MG63 (cell line): ENCODE data around the gene FPGS. TPM values are rescaled to one million over a fixed set of nuclear protein-coding genes. Genes with fewer than 3 reads are reported as not detected.
"Not testable (repeated sequence)": the region's sequence is repeated elsewhere in the genome, so short reads cannot be mapped to it uniquely, and the experiment has no call there.

Experiments used
- DNase-seq: peaks from one replicate; pipeline ENCODE4 v3.0.0-alpha.2; 2020
- H3K27me3 ChIP-seq: fragments of 250-450 bp; sonication (Bioruptor Pico); 2 replicates; pipeline ENCODE4 v1.5.1; 2020; ENCODE audit warnings: mild to moderate bottlenecking, moderate library complexity
- H3K36me3 ChIP-seq: fragments of 250-450 bp; sonication (Bioruptor Pico); 2 replicates; pipeline ENCODE4 v1.5.1; 2020; ENCODE audit warnings: mild to moderate bottlenecking, moderate library complexity
- H3K4me3 ChIP-seq: fragments of 250-450 bp; sonication (Bioruptor Pico); 2 replicates; pipeline ENCODE4 v1.5.1; 2020; ENCODE audit warnings: mild to moderate bottlenecking, moderate library complexity
- H3K9me3 ChIP-seq: fragments of 250-450 bp; sonication (Bioruptor Pico); 2 replicates; pipeline ENCODE4 v1.5.1; 2020; ENCODE audit warnings: mild to moderate bottlenecking, moderate library complexity
- total RNA-seq: library from RNA; depleted of rRNA; stranded (reverse); fragments of >200 nt; shearing (Covaris generic); gene quantifications from 2 replicates; pipeline ENCODE4 v1.2.3, GENCODE V29; 2014; ENCODE audit warnings: low replicate concordance

The FPGS gene
- total RNA-seq, 1 experiment from 2014 or later = 115 TPM

- not testable (repeated sequence) for DNase-seq, H3K27me3 ChIP-seq, H3K36me3 ChIP-seq, H3K4me3 ChIP-seq, H3K9me3 ChIP-seq
Measured at GRCh38 chr9:127780909-127781308, 21.8 kb upstream of the FPGS start.

GRCh38 chr9:127781806-127782205, 20.9 kb upstream of the FPGS start:
- Histone ChIP-seq H3K36me3 (peaks cover 7% of the 10 kb centered on the region), H3K27me3 (no peaks in the 10 kb centered on the region), H3K9me3 (no peaks in the 10 kb centered on the region), H3K4me3 (no peak overlapping the region)
- no peak for DNase-seq

- Histone ChIP-seq H3K4me3 (no peak overlapping the region), H3K27me3 (no peaks in the 10 kb centered on the region), H3K9me3 (no peaks in the 10 kb centered on the region), H3K36me3 (peaks cover 22% of the 10 kb centered on the region)
- no peak for DNase-seq
Measured at GRCh38 chr9:127783111-127784008, 19.3 kb upstream of the FPGS start.

- H3K36me3 ChIP-seq = peaks cover 42% of the 10 kb centered on the region
- H3K9me3 ChIP-seq = no peaks in the 10 kb centered on the region
- peak; percentile 79 for DNase-seq
- peak overlapping the region; percentile 62 for H3K4me3 ChIP-seq
- H3K27me3 ChIP-seq = no peaks in the 10 kb centered on the region
Measured at GRCh38 chr9:127785023-127785932, 17.4 kb upstream of the FPGS start.

DNA sequence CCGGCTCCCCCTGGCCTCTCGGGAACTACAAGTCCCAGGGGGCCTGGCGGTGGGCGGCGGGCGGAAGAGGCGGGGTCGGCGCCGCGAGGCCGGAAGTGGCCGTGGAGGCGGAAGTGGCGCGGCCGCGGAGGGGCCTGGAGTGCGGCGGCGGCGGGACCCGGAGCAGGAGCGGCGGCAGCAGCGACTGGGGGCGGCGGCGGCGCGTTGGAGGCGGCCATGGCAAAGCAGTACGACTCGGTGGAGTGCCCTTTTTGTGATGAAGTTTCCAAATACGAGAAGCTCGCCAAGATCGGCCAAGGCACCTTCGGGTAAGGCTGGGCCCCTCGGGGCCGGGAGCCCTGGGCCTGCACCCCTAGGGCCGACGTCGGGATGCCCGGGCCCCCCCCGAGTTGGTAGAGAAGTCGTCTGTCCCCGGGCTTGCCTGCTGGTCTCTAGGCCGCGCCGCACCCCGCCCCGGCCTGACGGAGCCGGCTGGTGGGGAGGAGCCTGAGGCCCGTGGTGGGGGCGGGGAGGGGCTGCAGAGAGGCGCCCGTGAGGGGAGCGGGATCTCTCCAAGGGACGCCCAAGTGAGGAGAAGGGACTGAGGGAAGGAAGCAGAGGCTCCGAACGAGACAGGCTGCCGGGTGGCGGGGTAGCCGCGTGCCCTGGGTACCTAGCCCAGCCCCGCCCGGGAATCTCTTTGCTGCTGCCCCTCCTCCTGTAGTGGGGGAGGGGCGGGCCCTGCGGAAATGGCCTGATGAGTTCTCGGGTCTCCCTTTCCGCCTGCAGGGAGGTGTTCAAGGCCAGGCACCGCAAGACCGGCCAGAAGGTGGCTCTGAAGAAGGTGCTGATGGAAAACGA, 16.5 kb upstream of the FPGS start, which contains the start of gene CDK9:
CDK9 (plus strand) TSS at position 102 of the 840 bp plus-strand sequence; CDS start at position 217, 115 bp downstream.
- no peaks in the 10 kb centered on the region for H3K9me3 ChIP-seq
- peaks cover 49% of the 10 kb centered on the region for H3K36me3 ChIP-seq
- no peaks in the 10 kb centered on the region for H3K27me3 ChIP-seq
- peak; percentile 91 for DNase-seq
- peak within 1 kb of the TSS; percentile 99 for H3K4me3 ChIP-seq

DNA sequence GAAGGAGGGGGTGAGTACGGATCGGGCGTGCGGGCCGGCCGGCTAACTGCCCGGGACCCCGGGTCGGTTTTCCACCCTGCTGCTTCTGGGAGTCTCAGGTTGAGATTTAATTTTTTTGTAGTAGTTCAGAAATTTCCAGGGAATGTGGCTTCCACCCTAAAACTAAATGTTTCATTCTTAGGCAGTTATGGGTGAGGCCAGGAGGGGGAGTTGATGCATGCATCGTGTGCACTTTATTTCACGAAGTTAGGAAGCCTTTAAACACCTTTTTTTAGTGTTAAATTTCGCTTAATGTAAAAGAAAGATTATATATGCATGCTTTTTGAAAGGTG, 15.9 kb upstream of the FPGS start:
- H3K27me3 ChIP-seq = no peaks in the 10 kb centered on the region
- peak overlapping the region; percentile 99 for H3K4me3 ChIP-seq
- no peak for DNase-seq
- no peaks in the 10 kb centered on the region for H3K9me3 ChIP-seq
- H3K36me3 ChIP-seq = peaks cover 54% of the 10 kb centered on the region

GRCh38 chr9:127788337-127789011, 14.2 kb upstream of the FPGS start:
- no peaks in the 10 kb centered on the region for H3K9me3 ChIP-seq
- no peak overlapping the region for H3K4me3 ChIP-seq
- DNase-seq = no peak
- H3K27me3 ChIP-seq = no peaks in the 10 kb centered on the region
- H3K36me3 ChIP-seq = peaks cover 67% of the 10 kb centered on the region

DNA sequence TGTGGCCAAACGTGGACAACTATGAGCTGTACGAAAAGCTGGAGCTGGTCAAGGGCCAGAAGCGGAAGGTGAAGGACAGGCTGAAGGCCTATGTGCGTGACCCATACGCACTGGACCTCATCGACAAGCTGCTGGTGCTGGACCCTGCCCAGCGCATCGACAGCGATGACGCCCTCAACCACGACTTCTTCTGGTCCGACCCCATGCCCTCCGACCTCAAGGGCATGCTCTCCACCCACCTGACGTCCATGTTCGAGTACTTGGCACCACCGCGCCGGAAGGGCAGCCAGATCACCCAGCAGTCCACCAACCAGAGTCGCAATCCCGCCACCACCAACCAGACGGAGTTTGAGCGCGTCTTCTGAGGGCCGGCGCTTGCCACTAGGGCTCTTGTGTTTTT, 13.5 kb upstream of the FPGS start:
- no peak for DNase-seq
- Histone ChIP-seq H3K4me3 (no peak overlapping the region), H3K36me3 (peaks cover 67% of the 10 kb centered on the region), H3K27me3 (no peaks in the 10 kb centered on the region), H3K9me3 (no peaks in the 10 kb centered on the region)

- no peak for DNase-seq
- Histone ChIP-seq H3K27me3 (no peaks in the 10 kb centered on the region), H3K4me3 (no peak overlapping the region), H3K36me3 (peaks cover 71% of the 10 kb centered on the region), H3K9me3 (no peaks in the 10 kb centered on the region)
Measured at GRCh38 chr9:127790094-127790855, 12.4 kb upstream of the FPGS start.

- H3K36me3 ChIP-seq = peaks cover 70% of the 10 kb centered on the region
Measured at GRCh38 chr9:127791085-127791484, 11.6 kb upstream of the FPGS start.

GRCh38 chr9:127792417-127793031, 10.2 kb upstream of the FPGS start:
- Histone ChIP-seq H3K9me3 (no peaks in the 10 kb centered on the region), H3K4me3 (no peak overlapping the region), H3K27me3 (no peaks in the 10 kb centered on the region), H3K36me3 (peaks cover 57% of the 10 kb centered on the region)
- no peak for DNase-seq

More at GRCh38 chr9:127791085-127791484, 11.6 kb upstream of the FPGS start:
- H3K27me3 ChIP-seq = no peaks in the 10 kb centered on the region
- no peaks in the 10 kb centered on the region for H3K9me3 ChIP-seq
- no peak overlapping the region for H3K4me3 ChIP-seq
- DNase-seq = no peak

GRCh38 chr9:127793093-127793708, 9.5 kb upstream of the FPGS start:
- no peak for DNase-seq
- Histone ChIP-seq H3K9me3 (no peaks in the 10 kb centered on the region), H3K36me3 (peaks cover 51% of the 10 kb centered on the region), H3K4me3 (no peak overlapping the region), H3K27me3 (no peaks in the 10 kb centered on the region)

DNA sequence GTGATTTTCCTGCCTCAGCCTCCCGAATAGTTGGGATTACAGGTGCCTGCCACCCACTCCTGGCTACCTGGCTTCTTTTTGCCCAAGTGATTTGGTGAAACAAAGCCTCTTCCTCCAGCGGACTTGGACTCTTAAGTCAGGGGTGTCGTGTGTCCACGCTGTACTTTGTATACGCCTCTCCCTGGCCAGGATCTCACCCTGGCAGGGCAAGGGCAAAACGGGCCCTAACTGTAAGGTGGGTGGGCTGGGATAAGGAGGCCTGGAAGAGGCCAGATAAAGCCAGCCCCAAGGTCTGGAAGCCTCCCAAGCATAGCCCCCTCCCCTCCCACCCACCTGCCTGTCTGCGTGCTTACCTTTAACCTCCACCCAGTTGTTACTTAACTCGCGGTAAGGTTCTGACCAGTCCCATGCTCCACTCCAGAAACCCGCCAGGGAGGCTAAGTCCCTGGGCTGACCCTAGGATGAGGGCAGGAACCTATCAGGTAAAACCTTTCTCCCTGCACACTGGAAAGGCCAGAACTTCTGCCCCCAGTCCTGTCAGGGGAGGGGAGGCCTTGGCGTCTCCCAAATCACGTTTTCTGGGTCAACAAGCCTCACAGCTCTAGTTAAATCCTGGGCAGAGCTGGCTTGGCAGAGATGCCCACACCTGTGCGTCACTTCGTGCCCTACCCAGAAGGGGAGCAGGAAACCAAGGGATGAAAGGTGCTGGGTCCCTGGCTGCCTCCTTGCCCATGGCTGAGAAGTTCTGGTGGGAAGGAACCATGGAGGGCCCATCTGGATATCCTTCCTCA, 8.5 kb upstream of the FPGS start:
- Histone ChIP-seq H3K36me3 (peaks cover 41% of the 10 kb centered on the region), H3K9me3 (no peaks in the 10 kb centered on the region), H3K4me3 (no peak overlapping the region), H3K27me3 (no peaks in the 10 kb centered on the region)
- DNase-seq = no peak

DNA sequence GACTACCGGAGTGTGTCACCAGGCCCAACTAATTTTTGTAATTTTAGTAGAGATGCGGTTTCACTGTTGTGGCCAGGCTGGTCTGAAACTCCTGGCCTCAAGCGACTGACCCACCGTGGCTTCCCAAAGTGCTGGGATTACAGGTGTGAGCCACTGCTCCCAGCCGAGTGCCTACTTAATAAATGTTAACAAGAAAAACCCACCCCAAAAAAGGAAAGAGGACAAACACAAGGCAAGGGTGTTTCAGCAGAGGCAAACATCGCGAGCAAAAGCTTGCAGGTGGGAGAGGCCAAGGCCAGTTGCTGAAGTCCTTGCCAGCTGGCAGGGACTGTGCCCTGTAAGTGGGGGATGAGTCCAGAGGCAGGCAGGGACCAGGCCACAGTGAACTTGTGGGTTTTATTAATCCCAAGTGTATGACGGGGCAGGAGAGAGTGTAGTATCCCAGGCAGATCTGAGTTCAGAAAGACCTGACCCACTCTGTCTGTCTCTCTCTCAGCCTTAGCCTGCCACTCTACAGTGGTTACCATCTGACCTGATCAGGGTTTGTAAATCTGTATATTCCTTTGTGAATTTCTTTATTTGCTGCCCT, 6.4 kb upstream of the FPGS start:
- no peaks in the 10 kb centered on the region for H3K27me3 ChIP-seq
- H3K9me3 ChIP-seq = no peaks in the 10 kb centered on the region
- peak; percentile 39 for DNase-seq
- no peak overlapping the region for H3K4me3 ChIP-seq
- peaks cover 20% of the 10 kb centered on the region for H3K36me3 ChIP-seq
